HG03378 (cell line): ENCODE measurements around the gene PASK.

ENCODE experiments used
- ATAC-seq: cut with Tn5 transposase; IDR thresholded peaks from one replicate; pipeline ENCODE4 v1.9.1; 2021; ENCODE audit warnings: mild to moderate bottlenecking, moderate library complexity; ENCODE audit not compliant: unreplicated experiment

The PASK gene

DNA sequence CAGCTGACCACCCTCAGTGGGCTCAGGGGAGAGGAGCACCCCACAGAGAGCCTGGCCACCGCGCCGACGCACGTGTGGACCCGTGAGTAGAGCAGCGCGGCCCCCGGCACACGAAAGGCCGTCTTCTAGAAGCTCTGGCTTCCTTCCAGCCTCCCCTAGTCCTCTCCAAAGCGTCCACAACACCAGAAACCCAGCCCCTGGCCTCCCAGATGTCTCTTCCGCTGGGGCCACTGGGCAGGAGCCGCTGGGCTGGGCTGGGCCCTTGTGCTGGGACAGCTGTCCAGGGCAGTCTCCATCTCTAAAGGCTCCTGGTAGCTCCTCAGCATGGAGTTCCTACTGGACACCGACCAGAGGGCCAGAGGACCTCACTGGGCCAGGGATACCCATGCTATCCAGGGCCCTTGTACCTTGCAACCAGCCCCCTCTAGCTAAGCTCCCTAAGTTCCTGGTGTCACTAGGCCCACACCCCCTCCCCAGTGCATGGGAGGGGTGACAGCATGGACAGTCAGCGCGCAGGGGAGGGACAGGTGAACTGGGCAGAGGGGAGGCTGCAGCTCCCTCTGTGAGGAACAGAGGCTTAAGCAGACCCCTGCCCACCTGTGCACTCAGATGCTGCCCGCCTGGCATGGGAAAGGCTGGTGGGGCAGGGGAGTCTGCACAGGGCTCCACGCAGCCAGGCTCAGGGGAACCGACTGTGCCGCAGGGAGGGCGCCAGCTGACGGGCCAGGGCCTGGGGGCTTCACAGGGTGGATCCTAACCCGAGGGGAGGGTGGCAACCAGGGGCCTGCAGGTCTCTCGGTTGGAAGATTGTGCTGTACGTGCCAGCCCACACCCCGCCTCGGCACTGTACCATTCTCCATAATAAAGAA, 80.1 kb downstream of the PASK start:
- no peak for ATAC-seq

DNA sequence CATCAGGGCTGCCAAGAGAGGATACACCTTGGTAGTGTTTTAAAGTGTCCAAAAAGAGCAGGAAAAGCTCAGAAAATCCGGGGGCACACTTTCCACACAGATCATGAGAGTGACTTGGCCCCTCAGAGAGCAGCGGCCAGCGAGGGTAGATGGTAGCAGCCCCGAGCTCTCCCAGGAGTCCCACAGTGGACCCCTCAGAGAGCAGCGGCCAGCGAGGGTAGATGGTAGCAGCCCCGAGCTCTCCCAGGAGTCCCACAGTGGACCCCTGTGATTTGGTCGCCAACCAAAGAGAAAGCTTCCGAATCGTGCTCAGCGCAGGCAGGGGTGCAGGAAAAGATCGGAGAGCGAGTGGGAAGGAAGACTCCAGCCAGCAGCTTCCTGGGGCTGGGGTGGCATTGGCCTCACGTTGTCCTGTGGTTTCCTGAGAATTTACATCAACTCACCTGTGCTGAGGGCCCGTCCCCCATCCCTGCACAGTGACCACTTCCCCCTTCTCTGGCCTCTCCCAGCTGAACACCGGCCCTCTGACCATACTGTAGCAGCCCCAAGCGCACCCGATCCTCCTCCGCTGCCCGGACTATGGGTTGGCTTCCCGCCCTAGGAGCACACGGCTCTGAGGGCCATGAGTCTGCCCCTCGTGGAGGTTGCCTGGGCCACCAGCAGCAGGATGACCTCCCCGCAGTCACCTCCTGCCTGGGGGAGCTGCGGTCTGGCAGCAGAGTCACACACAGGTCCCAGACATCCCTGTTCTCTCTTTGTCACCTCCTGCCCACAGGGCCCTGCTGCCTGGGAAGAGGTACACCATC, 80.9 kb downstream of the PASK start:
- ATAC-seq: no peak

DNA sequence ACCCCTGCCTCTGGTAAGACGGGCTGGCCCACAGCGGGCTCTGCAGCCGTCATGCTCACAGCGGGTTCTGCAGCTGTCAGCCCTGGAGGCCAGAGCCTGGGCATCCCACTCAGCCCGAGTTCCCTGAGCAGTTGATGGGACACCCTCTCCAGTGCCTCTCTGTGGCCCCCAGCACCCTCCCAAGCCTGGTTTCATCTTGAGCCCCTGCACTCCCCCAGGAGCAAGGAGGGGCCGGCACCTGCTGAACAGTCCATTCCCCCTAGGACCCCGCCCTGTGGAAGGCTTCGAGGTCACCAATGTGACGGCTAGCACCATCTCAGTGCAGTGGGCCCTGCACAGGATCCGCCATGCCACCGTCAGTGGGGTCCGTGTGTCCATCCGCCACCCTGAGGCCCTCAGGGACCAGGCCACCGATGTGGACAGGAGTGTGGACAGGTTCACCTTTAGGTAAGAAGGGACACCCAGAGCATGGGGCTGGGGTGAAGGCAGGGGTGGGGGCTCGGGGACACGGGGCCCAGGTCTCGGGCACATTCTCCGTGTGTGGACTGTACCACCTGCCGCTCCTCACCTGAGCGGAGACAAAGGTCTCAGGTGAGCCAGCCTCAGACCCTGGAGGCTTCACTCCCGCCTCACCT, 81.7 kb downstream of the PASK start:
- no peak for ATAC-seq

DNA sequence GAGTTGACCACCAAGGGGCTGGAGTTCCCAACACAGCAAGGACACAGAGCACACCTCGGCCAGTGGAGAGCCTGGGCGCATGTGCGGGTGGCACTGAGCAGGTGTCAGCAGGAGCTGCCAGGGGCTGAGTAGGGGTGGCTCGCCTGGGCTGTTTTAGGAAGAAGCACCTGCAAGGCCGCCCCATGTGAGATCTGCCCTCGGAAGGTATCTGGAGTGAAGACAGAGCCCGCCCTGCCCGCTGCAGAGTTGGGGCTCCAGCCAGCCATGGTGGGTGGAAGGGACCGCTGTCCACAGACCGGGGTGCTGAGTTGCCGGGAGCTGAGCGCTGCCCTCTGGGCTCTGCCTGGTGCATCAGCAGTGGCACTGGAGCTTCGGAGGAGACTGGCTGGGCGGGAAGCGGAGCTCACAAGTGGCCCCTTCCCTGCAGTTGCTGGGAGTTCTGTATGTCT, 82.4 kb downstream of the PASK start:
- ATAC-seq: no peak

DNA sequence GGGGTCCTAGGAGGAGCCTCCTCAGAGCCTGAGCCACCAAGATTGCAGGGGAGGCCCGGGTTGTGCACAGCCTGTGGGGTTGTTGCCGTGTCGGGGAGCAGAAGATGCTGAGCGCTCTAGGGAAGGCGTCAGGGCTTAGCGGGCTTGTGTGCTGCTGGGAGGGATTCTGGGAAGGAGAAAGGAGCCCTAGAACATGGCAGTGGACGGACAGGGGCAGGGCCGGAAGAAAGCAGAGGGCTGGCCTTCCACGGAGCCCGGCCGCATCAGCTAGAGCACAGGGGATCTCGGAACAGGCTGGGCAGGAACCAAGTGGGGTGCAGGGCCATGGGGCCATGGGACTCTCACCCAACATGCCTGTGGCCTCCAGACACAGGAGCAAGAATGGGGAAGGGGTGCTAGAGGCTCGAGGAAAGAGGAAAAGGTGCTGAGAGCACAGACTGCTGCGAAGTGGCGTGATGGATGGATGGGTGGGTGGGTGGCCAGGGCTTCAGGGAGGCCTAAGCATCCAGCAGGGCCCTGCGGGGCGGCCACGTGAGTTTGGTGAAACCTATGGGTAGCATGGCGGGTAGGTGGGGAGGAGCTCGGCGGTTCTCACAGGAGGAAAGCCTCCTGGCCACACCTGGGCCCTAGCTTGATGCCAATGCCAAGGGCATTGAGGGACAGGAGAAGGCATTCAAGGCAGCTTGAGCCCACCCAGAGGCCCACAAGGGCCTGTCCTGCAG, 82.9 kb downstream of the PASK start:
- ATAC-seq: no peak

DNA sequence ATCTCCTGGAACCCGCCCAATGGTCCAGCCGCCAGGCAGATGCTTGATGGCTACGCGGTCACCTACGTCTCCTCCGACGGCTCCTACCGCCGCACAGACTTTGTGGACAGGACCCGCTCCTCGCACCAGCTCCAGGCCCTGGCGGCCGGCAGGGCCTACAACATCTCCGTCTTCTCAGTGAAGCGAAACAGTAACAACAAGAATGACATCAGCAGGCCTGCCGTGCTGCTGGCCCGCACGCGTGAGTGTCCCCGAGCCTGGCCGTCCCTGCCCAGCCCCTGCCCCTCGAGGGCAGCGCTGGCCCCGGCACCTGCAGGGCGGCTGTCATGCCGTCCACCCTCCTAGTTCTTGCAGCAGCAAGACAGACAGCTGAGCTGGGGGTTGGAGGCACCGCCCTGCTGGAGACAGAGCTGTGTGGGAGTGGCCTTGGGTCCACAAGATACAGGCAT, 83.9 kb downstream of the PASK start:
- ATAC-seq: no peak

DNA sequence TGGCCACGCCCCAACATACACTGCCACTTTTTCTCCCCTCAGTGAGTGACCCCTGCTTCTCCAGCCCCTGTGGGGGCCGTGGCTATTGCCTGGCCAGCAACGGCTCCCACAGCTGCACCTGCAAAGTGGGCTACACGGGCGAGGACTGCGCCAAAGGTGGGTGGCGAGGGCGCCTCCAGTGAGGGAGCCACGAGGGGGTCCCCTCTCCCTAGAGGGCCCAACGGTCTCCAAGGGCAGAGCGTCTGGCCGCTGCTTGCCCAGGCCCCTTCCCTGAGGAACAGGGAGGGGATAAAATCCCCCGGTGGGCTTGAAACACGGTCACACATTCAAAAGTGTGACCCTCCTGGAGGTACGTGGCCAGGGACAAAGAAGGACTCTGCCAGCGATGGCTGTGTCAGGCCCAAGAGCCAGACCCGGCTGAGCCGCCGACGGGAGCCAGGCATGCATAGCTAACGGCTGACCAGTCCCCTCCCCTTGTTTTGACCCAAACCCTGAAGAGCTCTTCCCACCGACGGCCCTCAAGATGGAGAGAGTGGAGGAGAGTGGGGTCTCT, 84.4 kb downstream of the PASK start:
- ATAC-seq: no peak

DNA sequence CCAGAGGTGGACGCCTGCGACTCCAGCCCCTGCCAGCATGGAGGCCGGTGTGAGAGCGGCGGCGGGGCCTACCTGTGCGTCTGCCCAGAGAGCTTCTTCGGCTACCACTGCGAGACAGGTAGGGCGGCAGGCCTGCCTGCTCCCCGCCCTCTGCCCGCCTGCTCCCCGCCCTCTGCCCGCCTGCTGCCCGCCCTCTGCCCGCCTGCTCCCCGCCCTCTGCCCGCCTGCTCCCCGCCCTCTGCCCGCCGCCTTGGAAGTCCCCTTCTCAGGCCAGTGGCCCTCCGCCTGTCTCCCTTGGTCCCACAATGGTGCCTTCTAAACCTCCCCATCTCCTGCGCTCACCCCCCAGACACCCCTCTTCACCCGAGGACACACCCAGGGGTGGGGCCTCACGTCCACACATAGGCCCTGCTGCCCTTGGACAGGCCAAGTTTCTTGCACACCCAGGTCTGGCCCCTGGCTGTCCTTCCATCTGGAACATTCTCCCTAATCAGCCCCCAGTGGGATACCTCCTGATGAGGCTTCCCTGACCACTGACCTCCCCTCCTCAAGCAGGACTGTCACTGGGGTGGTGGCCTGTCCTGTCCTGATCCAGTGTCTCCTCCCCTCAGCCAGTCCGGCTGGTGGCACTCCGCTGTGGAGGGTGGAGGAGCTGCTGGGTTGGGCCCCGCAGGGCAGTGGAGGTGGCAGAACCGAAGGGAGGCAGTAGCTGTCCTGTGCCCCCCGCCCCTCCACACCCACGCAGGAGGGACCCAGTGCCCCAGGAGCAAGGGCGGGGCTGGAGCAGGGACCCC, 85.1 kb downstream of the PASK start:
- ATAC-seq: no peak

DNA sequence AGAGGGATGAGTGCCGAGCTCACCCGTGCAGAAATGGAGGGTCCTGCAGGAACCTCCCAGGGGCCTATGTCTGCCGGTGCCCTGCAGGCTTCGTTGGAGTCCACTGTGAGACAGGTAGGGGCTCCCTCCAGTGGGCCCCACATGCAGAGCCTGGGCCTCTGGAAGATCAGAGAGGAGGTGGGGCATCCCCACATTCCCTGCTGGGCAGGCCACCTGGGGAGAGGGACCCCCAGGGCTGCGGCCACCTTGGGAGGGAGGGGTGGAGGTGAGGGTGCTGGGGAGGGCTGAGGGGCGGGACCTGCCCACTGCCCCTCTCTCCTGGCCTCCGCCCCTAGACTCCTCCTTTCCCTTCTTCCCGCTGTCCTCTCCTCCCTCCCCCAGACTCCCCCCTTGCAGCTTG, 85.7 kb downstream of the PASK start:
- no peak for ATAC-seq

DNA sequence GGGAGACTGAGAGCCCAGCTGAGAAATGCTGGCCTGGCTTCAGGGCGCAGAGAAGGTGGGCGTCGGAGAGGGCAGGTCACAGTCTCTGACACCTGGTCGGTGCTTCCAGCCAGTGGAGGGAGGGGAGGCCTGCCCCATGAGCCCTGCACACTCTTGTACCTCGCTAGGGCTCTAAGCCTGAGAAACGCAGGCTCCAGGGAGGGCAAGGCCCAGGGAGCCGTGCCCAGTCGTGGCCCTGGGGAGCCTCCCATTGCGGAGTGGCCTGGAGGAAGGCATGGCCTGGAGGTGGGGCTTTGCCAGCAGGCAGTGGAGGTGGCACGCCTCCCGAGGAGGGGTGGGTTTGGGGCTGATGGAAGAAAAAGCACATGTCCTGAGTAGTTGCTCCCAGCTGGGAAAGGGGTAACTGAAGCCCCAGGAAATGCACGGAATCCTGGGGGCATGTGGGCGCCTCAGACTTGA, 86.2 kb downstream of the PASK start:
- ATAC-seq: no peak

DNA sequence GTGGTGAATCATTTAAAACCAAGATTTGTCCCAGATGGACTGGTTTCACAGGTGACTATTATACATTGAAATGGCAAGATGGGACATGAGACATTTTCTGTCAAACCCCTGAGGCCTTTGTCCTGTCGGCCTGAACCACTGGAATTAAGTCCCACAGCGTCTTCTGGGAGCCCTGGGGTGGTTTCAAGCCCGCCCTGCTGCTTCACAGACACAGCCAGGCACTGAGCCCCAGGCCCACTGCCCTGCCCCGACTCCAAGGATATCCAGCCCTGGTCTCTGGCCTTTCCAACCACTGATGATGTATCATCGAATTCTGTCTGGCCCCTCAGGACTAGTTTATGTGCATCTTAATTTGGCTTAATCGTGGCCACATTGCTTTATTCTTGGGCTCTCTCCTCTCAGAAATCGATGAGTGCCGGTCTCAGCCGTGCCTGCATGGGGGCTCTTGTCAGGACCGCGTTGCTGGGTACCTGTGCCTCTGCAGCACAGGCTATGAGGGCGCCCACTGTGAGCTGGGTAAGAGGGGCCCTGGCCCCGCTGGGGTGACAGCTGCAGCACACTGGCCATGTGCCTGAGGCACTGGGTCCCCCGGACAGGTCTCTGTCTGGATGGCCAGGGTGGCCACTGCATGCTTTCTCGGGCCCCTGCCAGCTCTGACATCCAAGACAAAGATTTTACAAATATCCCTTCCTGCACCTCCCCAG, 86.7 kb downstream of the PASK start:
- ATAC-seq: no peak

DNA sequence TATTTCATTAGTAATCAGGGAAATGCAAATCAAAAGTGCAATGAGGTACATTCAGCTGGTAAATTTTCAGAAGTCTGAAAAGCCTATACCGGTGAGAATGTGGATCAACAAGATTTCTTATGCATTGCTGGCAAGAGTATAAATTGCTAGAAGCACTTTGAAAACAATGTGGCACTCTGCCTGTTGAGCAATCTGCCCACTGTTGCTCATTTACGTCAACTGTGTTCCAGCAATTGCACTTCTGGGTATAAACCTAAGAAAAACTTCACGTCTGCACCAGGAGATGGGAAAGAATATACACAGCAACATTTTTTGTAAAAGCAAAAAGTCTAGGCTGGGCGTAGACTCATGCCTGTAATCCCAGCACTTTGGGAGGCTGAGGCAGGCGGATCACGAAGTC, 88.0 kb downstream of the PASK start:
- no peak for ATAC-seq
